IMR-90 (cell line): ENCODE measurements around the gene TSPAN1.

ENCODE experiments used
- BHLHE40 ChIP-seq: fragments of 150-350 bp; IDR thresholded peaks from 2 replicates; pipeline ENCODE4 v1.6.1; 2016; ENCODE audit warnings: mild to moderate bottlenecking, low read depth, low read length
- CTCF ChIP-seq: conservative IDR thresholded peaks from 2 replicates; pipeline ENCODE4 v1.5.1; 2012; ENCODE audit warnings: mild to moderate bottlenecking, low read depth, low read length, improper control_type of control experiment
- MXI1 ChIP-seq: IDR thresholded peaks from 2 replicates; pipeline ENCODE4 v1.6.1; 2012; ENCODE audit warnings: low read depth, mild to moderate bottlenecking, low read length, moderate library complexity, borderline replicate concordance
- NFE2L2 ChIP-seq: fragments of 150-350 bp; IDR thresholded peaks from 2 replicates; pipeline ENCODE4 v1.6.1; 2016; ENCODE audit warnings: low read depth, mild to moderate bottlenecking, low read length
- POLR2A ChIP-seq: IDR thresholded peaks from 2 replicates; pipeline ENCODE4 v1.6.1; 2012; ENCODE audit warnings: mild to moderate bottlenecking, low read depth, low read length
- RAD21 ChIP-seq: IDR thresholded peaks from 2 replicates; pipeline ENCODE4 v1.6.1; 2012; ENCODE audit warnings: low read length, improper control_type of control experiment
- RFX5 ChIP-seq: IDR thresholded peaks from 2 replicates; pipeline ENCODE4 v1.8.0; 2012; ENCODE audit warnings: low read depth, mild to moderate bottlenecking, low read length, moderate library complexity
- USF2 ChIP-seq: fragments of 150-350 bp; IDR thresholded peaks from 2 replicates; pipeline ENCODE4 v1.6.1; 2017; ENCODE audit warnings: mild to moderate bottlenecking, antibody characterized with exemption, low read length, low read depth

- TF ChIP-seq POLR2A (no peak), CTCF (no peak), MXI1 (no peak), NFE2L2 (no peak), BHLHE40 (no peak), USF2 (no peak), RAD21 (no peak), RFX5 (no peak)
Measured at GRCh38 chr1:46176211-46176865, 1.5 kb downstream of the TSPAN1 start, which contains the start of gene P3R3URF.
